HG03442 (cell line): ENCODE data around the gene INHBE.
"Not testable (repeated sequence)": the region's sequence is repeated elsewhere in the genome, so short reads cannot be mapped to it uniquely, and the experiment has no call there.

Experiments
- ATAC-seq: cut with Tn5 transposase; IDR thresholded peaks from one replicate; pipeline ENCODE4 v1.9.1; 2021; ENCODE audit warnings: mild to moderate bottlenecking, moderate library complexity; ENCODE audit not compliant: unreplicated experiment

The INHBE gene

DNA sequence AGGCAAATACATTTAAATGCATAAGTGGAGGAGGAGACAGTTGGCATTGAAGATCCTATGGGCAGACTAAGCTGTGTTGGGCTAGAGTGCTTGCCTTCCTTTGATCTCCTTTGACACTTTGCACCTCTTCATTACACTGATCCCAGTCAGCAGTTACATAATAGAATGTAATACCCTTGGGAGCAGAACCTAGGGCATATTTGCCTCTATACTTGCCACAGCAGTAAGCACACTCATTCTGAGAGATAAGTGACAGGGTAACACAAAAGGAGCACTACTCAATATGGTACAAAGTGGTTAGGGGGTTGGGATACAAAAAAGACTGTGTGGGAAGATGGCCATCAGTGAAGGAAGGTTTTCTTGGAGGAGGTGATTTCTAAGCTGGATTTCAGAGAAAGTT lies 41.7 kb downstream of the INHBE start:
- ATAC-seq, result peak; percentile 55

DNA sequence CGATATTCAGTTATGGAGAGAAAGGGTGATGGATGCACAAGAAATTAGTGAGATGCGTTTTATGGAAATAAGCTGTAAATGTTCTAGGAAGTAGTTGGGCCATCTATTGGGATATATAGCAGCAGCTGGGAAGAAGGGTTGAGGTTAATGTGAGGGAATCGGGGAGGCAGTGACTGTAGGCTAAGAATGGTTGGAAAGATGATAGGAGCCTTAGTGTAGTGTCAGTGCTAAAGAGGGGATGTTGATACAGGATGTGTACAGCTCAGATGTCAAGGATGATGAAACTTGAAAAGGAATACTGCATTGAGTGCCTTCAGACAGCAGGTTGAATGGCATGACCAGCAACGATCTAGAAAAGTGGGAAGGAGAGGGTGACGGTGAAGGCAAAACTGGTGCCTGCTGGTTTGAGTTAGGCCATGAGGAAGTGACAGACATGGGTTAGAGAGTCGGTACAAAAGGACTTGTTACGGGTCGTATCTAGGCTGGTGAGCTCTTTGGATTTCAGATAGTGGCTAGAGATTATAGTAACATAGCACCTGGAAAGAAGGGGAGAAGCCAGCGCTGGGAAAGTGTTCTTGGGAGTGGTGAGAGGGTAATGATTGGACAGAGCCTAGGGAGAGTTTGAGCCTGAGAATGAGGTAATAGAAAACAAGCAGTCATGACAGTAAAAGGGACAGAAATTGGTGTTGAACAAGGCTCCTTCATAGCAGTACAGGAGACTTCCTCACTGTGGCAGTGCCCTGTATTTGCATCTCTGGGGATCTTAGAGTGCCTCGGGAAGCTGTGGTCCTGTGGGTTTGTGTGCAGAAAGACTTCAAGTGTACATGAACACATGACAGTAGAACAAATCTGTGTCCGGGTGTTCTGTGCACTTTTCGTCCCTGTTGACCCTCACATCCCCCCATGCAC lies 42.4 kb downstream of the INHBE start:
- ATAC-seq, result no peak

DNA sequence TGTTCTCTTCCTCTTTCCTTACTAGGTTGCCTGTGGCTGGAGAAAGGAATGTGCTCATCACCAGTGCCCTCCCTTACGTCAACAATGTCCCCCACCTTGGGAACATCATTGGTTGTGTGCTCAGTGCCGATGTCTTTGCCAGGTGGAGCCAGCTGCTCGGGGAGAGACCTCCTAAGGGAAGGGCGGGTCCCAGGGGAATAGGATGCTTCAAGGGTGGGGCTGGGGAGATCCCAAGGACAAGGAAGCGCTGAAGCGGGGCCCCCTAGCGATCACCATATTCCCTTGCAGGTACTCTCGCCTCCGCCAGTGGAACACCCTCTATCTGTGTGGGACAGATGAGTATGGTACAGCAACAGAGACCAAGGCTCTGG lies 43.0 kb downstream of the INHBE start:
- no peak for ATAC-seq

- no peak for ATAC-seq
These were observed 43.5 kb downstream of the INHBE start for GRCh38 chr12:57498571-57498970.

GRCh38 chr12:57500213-57500612 lies 45.1 kb downstream of the INHBE start:
- no peak for ATAC-seq

GRCh38 chr12:57502311-57502969 lies 47.3 kb downstream of the INHBE start:
- not testable (repeated sequence) for ATAC-seq

- not testable (repeated sequence) for ATAC-seq
These were observed 51.4 kb downstream of the INHBE start for GRCh38 chr12:57506541-57506940.
